Activated T-cell treated with anti-CD3 and anti-CD28 coated beads, Interleukin-2, amount 50 U/mL, for 1 hour (primary cell): ENCODE data around the gene MTHFD2.
"Not testable (repeated sequence)": the region's sequence is repeated elsewhere in the genome, so short reads cannot be mapped to it uniquely, and the experiment has no call there.

Source experiments
- DNase-seq: peaks from one replicate; pipeline ENCODE4 v3.0.0-alpha.2; 2020

The MTHFD2 gene

GRCh38 chr2:74198461-74199274 lies at the start of gene MTHFD2:
TSS of gene MTHFD2 (plus strand) at chr2:74198615. CDS start at chr2:74198642, 27 bp downstream.
- DNase-seq: peak; percentile 89

GRCh38 chr2:74149247-74149525 lies 49.2 kb upstream of the MTHFD2 start:
- no peak for DNase-seq

DNA sequence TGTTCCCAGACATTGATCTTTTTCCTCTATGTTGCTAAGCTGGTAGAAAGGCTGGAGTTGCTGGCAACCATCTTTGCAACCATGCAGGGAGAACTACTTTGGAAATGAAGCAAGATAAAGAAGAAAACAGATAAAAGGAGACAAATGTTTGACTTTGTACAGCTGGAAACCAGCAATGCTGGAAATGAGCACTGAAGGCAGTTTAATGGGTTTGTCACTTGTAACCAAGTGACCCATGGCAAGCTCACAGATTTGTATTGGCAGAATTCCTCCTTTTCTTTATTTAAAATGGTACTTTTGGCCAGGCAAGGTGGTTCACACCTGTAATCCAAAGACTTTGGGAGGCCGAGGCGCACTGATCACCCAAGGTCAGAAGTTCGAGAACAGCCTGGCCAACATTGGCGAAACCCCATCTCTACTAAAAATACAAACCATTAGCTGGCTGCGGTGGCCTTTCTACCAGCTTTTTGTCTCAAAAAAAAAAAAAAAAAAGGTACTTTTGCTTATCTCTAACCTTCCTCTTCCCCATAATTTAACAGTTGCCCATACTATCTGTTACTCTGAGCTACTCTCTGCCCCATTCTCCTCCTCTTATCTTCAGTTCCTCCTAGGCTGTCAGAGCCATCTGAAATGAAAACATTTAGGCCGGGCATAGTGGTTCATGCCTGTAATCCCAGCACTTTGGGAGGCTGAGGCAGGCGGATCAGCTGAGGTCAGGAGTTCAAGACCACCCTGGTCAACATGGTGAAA lies 48.7 kb upstream of the MTHFD2 start:
- no peak for DNase-seq

DNA sequence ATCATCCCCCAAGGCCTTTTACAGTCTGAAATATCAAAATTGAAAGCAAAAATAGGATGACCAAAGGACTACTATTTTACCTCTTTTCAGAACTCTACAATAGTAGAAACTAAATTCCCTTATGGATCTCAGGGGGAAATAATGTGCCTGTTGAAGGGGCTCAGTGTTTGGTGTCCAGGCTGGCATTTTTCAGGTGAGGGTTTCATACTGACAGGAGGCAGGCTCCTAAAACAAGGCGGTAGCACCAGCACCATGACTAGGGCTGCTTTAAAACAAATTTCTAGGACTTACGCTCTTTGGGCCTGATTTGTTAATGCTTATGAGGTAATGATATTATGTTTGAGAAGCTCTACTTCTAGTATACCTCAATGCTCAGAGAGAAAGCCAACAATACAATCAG lies 45.5 kb upstream of the MTHFD2 start:
- DNase-seq: no peak

DNA sequence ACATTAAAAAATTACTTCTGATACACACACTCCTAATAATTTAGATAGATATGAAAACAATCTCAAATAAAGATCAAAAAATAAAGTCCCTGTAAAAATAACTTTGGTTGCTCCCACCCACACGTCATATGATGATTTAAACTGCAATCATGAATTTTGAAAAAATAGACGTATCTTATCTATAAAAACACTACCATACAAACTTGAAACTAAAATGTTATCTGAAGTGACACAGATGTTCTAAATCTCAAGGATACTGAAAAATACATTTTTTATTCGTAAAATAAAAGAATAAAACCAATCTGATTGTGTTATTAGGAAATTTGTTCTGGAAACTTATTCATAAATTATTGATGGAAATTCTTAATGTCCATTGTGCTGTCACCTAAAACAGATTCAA lies 42.6 kb upstream of the MTHFD2 start:
- no peak for DNase-seq

GRCh38 chr2:74162951-74163350 lies 35.5 kb upstream of the MTHFD2 start:
- no peak for DNase-seq

DNA sequence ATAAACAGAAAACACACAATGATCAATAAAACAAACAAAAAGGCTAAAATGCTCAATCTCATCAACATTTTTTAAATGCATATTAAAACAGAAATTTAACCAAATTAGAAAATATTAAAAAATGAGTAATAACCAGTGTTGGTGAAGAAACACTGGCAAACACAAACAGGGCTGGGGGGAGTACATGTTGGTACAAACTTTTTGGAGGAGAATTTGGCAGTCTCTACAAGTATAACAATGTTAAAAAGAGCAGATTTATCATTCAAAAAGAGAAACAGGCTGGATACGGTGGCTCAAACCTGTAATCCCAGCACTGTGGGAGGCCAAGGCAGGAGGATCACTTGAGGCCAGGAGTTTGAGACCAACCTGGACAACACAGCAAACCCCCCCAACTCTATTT lies 33.7 kb upstream of the MTHFD2 start:
- no peak for DNase-seq

DNA sequence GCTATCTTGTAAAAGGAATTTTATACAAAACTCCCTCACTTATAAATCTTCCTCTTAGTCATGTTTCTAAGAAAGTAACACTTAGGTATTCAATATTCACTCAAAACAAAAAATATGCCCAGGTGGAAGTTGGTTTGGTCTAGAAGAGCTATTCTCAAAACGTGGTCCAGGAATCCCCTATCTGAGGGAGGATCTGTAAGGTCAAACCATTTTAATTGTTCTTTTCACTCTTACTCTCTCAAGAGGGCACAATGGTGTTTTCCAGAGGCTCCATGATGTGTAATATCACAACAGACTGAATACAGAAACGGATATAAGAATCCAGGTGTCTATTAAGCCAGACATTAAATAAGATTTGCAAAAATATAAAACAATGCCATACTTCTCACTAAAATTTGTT lies 29.7 kb upstream of the MTHFD2 start:
- DNase-seq: no peak

DNA sequence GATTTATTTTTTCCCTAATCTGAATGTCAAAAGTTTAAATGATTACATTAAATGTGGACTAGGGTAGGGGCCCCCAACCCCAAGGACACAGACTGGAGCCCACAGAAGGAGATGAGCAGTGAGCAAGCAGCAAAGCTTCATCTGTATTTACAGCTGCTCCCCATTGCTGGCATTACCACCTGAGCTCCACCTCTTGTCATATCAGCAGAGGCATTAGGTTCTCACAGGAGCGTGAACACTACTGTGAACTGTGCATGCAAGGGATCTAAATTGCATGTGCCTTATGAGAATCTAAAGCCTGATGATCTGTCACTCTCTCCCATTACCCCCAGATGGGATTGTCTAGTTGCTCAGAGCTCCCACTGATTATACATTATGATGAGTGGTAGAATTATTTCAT lies 23.5 kb upstream of the MTHFD2 start:
- no peak for DNase-seq

- no peak for DNase-seq
Measured at GRCh38 chr2:74177696-74178095, 20.7 kb upstream of the MTHFD2 start.

- peak; percentile 99 for DNase-seq
Measured at GRCh38 chr2:74178211-74179062, 20.0 kb upstream of the MTHFD2 start, which contains the start of gene MOB1A. TSS of gene MOB1A (minus strand) at chr2:74178879. CDS start at chr2:74178674, 205 bp downstream.

DNA sequence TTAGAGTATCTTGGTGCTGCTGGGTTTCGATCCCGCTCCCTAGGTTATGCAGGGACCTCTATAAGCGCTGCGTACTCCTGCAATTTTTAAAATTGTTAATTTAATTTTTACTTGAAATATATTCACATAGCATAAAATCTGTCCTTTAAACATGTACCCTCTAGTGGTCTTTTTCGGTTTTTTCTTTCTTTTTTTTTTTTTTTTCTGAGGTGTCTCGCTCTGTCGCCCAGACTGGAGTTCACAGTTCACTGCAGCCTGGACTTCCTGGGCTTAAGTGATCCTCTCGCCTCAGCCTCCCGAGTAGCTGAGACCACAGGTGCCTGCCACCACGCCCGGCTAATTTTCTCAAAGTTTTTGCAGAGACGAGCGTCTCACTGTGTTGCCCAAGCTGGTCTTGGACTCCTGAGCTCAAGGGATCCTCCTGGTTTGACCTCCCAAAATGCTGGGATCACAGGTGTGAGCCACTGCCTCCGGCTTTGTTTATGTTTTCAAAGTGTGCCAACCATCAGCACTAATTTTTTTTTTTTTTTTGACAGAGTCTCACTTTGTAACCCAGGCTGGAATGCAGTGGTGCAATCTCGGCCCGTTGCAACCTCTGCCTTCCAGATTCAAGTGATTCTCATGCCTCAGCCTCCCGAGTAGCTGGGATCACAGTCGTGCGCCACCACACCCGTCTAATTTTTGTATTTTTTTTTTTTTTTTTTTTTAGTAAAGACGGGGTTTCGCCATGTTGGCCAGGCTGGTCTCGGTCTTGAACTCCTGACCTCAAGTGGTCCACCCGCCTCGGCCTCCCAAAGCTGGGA lies 19.2 kb upstream of the MTHFD2 start:
- DNase-seq: no peak

DNA sequence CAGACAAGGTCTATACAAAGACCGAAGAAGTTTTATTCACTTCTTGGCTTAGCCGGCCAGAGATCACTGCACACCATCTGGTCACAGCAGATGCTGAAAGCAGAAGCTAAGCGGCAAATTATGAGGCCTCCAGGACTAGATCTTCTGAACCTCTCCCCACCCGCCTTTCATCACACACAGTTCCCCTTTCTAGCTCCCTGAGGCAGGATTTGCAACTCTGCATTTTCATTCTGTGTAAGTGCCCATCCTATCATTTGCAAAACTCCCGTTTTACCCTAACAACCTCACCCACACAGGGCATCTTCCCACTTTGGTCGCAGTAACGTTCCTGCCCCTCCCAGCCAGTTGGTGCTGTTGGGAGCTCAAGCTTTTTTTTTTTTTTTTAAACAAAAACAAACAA lies 16.7 kb upstream of the MTHFD2 start:
- DNase-seq: no peak

GRCh38 chr2:74183878-74184277 lies 14.5 kb upstream of the MTHFD2 start:
- DNase-seq: no peak

DNA sequence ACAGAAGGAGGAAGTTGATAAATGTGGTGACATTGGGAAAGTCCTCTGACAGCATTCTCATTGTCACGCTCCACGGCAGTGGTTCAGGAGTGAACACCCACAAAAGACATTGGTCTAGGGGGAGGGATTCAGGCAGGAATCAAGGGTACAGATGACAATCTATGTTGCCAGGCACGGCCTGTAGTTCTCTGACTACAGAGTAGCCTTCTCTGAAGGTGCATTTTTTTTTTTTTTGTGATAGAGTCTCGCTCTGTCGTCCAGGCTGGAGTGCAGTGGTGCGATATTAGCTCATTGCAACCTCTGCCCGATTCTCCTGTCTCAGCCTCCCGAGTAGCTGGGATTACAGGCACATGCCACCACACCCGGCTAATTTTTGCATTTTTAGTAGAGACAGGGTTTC lies 12.4 kb upstream of the MTHFD2 start:
- no peak for DNase-seq

- DNase-seq: not testable (repeated sequence)
Measured at GRCh38 chr2:74186706-74187105, 11.7 kb upstream of the MTHFD2 start.

DNA sequence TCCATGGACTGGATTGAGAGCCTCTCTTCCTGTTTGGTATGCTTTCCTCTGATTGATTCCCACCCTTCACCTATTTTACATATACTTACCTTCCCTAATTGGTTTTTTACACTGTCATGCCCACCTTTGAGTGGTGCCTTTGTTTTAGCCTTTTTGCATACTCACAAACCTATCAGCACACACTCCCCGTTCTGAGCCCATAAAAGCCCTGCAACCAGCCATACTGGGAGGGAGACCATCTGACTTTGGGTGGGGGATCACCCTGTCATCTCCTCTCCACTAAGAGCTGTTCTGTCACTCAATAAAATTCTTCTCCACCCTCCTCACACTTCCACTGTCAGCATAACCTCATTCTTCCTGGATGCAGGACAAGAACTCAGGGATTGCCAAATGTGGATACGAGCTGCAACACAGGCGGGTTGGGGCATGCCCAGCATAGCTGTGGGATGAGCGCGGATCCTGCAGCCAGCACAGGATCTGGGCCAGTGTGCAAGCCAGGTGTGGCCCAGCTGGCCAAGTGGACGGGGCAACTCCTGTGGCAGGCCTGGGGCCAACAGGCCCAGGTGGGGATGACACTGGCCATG lies 10.3 kb upstream of the MTHFD2 start:
- no peak for DNase-seq

DNA sequence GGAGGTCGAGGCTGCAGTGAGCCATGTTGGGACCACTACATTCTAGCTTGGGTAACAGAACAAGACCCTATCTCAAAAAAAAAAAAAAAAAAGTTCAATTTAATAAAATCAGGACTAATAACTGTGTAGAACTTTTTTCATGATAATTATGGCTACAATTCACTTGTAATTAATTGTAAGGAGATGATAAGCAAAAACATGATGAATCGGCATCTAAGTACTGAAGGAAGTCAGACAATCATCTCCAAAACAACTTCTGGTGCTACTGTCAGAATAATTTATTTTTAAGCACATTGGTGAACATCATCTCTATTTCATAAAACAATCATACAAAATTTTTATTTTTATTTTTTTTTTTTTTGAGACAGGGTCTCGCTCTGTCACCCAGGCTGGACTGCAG lies 9.7 kb upstream of the MTHFD2 start:
- DNase-seq: no peak

GRCh38 chr2:74191596-74192380 lies 6.6 kb upstream of the MTHFD2 start:
- no peak for DNase-seq

DNA sequence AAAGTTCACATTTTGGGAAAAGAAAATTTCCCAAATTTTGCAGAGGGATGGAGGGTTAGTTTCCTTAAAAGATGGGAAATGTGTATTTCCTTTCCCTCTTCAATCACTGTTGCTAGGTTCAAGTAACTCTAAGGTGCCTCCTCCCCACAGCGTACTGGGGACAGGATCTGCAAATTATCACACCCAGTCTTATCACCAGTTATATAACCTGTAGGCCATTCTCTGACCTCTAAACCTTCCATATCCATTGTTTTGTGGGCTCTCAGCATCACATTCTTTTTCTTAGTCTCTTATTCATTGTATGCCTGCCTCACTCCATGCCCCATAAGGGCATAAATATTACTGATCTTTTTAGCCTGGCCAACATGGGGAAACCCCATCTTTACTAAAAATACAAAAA lies 3.6 kb upstream of the MTHFD2 start:
- DNase-seq: no peak

- no peak for DNase-seq
Measured at GRCh38 chr2:74197049-74197448, 1.4 kb upstream of the MTHFD2 start.
